ENCODE measurements around the gene FSTL4.

GRCh38 chr5:133423011-133423617 is 189.2 kb downstream of the FSTL4 start:
- no peak for TF ChIP-seq POLR2A (IDR thresholded peaks at IDR 0.05)
- no peak for TF ChIP-seq POLR2AphosphoS5 (IDR thresholded peaks at IDR 0.05)

Measured in prostate gland (tissue), 1 donor.